HG03159 (cell line): ENCODE measurements around the gene C8A.

Experiments used
- ATAC-seq: cut with Tn5 transposase; IDR thresholded peaks from one replicate; pipeline ENCODE4 v1.9.1; 2021; ENCODE audit warnings: mild to moderate bottlenecking, moderate library complexity; ENCODE audit not compliant: unreplicated experiment

Gene C8A

DNA sequence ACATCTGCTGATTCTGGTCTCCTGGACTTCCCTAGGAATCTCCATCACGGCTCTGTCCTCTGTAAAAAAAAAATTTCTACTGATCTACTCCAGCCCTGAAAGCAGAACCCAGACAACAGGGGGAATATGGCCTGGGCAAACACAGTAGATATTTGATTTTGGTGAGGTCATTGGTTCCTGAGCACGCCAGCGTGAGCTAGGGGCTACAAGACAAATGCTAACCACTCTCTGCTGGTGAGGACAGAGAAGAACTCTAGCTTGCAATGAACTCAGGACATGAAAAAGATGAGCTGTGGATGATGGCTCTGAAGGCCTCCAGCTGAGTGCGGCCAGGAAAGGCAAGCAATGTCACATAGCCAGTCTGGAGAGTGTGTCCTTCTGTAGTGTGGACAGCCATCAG lies 18.2 kb upstream of the C8A start:
- no peak for ATAC-seq

DNA sequence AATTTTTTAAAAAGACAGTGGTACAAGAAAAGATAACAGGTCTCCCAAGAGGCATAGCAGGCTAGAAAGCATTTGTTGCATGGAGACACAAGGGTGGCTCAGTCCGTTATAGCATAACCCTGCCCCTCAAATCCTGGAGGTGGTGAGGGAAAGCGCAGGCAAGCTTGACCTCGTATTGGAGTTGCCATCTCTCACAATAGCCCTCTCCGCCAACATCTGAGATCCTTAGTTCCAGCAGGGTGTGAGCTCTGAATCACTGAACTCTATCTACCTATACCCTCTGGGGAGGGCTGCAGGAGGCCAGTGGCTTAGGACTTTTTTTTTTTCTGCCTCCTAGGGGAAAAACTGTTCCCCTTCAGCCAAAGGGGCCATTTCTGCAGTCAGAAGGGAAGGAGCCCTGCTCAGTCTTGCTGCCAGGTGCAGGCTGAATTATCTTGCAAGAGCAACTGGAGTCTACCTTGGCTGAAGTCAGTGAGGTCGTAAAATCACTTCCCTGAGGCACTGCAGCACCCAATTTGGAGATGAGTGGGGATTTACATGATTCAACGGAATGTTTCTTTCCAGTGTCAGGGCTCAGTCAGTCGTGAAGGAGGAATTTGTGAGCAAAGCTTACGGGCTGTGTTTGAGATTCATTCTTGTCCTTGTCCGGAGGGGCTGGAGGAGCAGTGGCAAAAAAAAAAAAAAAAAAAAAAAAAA lies 17.2 kb upstream of the C8A start:
- no peak for ATAC-seq

DNA sequence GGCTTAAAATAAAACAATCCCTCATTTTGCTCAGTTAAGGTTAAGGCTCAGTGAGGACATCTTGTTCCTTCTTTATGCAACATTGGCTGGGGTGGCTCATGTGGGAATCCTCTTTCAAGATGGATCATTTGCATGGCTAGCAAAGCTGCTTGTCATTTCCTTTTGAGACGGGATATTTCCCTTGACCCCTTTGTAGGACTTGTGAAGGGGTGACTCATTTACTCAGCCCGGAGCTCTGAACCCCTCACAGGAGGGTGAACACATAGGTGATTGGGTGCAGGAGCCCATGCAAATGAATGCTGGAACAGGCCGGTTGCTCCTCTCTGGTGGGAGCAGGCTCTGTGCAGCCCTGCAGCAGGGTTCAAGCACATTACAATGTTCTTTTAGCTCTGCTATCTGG lies 15.8 kb upstream of the C8A start:
- no peak for ATAC-seq

DNA sequence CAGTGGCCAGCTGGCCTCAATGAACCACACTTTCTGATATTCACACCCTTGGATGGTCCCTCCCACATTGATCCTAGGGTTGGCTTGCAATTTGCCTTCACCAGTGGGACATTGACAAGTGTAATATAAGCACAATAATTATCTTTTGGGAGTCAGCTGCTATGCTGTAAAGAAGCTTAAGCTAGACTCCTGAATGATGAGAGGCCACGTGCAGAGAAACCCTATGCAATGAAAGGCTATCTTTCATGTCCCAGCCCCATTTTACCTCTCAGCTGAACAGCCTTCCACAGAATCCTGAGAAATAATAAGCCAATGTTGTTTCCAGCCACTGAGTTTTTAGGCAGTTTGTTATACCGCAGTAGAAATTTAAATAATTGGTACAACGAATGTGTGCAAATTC lies 11.1 kb upstream of the C8A start:
- ATAC-seq: no peak

DNA sequence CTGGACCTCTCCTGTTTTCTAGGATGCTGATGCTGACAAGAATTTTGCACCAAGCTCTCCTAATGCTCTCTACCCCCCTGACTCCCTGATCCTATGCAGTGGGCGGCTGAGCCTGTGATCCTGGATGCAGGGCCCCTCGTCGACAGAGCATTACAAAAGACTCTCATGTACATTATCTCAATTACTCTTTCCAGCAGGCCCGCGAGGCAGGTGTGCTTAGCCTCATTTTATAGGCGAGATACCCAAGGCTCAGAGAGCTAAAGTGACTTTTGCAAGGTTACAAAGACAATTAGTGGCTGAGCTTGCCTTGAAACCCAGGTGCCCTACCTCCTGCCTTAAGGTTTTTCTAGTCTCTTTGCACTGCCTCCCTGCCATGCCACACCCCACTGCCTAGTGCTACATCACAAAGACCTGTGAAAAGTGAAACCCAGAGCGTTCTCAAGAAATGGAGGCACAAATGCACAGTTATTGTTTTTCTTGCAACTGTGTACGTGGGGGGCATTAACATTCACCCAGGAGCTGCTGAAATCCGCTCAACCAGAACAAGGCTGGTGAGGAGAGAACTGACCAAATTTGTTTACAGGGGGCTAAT lies 10.0 kb upstream of the C8A start:
- ATAC-seq: no peak

DNA sequence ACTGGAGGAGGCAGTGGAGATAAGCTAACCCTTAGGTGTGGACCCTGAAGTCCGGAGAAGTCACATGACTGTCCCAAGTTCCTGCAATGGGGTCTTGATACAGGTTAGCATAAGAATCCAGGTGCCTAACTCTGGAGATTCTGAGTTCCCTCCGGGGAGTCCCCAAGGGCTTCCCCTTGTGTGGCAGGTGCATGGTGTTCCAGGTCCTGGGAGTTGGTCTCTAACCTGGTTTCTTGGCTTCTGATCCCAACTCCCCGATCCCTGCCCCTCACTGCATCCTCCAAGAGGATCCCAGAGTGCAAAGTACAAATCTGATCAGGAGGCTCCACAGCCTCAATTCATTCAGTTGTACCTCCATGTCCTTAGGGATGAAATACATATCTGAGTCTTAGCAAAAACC lies 9.3 kb upstream of the C8A start:
- ATAC-seq: no peak

DNA sequence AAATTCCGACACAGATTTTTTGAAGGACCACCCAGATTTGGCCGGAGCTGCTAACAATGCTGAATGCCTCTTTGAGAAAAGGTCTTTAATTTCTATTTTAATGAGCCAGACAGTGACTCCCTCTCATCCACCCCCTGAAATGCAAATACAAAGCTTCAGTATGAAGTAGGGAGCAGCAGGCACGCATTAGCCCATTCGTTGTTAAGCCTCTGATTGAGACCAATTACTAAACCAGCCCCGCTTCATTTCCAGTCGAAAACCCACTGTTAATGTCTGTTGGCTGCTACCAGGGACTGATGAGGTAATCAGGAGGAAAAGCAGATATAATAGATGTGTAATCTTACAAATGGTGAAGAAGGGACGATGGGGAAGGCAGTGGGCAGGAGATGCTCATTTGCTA lies 4.8 kb upstream of the C8A start:
- no peak for ATAC-seq

DNA sequence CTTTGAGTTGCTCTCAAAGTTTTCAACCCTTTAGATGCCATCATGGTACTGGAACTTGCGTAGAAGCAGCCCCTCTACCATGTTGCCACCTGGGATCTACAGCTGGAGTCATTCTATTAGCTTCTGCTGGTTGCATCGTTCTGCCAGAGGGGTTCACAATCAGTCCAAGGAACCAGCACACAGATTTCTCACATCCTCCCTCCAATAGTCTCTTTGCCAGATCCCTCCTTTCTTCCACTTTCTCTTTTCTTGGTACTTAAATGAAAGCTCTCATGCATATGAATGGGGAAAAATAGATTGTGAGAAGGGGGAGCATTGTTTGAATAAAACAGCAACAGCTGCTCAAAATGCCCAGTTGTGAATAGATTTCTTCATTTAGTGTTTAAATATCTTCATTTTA lies 4.2 kb upstream of the C8A start:
- no peak for ATAC-seq

DNA sequence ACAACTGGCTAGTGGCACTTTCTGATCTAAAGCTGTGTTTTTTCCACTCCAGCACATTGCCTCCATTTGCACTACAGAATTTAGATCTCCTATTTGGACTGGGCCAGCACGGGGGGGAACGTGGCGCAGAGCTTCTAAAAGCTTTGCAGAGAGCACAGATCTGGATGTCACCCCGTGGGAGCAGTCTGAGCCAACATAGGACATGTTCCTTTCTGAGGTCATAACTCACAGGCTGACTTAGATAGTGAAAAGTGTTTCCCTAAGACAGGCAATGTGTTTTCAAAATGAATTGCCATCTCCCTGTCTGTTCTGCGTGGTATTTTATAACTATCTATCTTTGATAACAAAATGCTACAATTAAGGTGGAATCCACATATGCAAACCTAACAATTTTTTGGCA lies 3.7 kb upstream of the C8A start:
- no peak for ATAC-seq

DNA sequence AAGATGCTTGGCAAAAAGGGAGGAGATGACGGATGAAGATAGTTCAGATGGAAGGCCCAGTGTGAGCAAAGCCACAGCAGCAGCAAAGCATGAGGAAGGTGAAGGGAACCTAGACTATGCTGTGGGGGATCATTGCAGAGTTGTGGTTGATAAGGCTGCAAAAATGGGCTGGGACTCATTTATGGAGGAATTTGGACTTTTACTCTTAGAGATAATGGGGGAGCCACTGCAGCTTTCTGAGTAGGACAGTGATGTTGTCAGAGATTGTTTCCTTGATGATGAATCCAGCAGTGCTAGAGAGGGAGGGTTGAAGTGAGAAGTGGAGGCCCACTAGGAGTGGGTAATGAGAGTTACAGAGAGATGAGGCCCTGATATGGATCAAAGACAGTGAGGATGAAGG lies 2.1 kb upstream of the C8A start:
- ATAC-seq: no peak

DNA sequence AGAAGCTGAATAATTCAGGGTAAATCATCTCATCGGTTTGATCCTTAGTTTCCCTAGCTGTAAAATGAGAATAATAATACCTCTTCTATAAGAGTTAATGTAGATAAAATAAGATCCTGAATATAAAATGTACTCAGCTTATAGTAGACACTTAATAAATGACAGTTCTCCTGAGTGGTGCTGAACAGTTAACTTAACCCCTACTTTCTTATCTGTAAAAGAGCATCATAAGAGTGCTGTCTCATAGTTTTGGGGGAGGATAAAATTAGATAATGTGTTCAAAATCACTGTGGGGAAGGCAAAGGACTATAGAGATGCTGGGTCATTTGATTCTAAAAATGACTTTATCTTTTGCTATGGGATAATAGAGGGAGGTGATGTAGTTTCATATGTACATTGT lies 593 bp downstream of the C8A start:
- ATAC-seq: no peak

DNA sequence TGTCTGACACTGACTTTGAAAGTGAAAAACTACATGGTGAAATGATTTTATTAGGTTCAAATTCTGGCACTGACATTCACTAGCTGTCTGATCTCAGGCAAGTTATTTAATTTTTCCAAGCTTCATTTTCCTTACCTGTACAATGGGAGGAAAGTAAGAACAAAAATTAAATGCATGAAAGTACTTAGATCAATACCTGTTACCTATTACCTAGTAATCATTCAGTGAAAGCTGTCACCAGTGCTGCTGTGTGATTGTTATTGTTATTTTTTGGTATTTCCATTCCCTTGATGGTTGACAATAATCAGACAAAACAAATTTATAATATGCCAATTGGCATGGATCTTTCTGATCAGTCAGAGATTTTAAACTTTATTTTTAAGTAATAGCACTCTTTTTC lies 1.6 kb downstream of the C8A start:
- ATAC-seq: no peak

DNA sequence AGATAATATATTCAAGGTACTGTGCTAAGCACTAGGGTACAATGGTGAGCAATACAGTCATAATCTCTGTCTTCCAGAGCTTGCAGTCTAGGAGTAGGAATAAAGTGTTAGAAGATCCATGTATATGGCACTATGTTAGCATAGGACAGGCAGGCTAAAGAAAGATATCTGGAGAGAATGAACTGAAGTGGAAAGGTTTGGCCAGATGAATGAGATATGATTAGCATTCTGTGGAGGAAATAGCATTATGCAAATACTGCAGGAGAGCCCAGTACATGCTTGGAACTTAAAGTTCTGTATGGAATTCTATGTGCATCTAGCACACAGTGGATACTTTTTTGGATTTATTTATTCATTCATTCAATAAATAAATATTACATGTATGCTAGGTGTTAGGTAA lies 4.7 kb downstream of the C8A start:
- no peak for ATAC-seq

DNA sequence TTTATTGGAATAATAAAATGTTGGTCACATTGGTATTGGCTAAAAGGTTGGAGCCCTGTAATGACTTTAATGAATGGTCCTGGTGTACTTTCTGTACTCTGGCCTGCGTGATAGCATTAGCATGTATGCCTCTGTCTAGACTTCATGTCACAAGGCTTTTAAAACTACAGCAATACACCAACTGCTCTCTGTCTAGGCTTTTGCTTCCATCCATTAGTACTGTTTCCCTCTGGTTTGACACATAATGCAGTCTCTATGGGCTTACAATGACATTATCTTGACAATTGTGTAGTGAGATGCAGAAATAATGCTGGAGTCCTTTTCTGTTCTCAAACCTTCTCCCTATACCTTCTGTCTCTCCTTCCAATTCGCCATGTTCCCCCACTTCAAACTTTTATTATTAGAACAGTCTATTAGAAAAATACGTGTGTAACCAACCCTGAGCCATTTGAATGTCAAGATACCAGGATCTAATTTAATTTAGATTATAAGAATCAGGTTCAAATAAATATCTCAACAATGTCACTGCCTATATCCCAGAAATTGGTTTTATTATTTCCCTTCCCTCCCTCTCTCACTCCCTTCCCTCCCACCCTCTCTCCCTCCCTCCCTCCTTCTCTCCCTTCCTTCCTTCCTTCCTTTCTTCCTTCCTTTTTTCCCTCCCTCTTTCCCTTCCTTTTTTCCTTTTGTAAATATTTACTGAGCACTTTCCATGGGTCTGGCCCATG lies 8.8 kb downstream of the C8A start:
- ATAC-seq: no peak

DNA sequence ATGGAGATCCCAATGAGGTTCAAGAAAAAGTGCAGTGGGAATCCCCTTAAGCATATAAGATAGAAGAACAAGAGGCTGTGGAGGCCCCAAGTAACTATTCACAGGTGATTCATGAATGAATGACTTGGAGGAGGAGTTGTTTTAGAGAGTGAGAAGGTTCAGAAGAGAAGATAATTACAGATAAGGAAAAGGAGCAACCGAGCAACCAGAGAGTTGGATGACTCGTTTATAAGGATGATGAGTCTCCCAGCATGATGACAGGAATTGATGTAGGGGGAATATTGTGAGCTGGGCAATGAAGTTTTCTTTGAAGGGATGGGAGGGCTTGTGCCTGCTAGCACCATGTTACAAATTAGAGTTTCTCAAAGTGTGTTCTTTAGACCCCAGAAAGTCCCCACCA lies 9.8 kb downstream of the C8A start:
- ATAC-seq: no peak

DNA sequence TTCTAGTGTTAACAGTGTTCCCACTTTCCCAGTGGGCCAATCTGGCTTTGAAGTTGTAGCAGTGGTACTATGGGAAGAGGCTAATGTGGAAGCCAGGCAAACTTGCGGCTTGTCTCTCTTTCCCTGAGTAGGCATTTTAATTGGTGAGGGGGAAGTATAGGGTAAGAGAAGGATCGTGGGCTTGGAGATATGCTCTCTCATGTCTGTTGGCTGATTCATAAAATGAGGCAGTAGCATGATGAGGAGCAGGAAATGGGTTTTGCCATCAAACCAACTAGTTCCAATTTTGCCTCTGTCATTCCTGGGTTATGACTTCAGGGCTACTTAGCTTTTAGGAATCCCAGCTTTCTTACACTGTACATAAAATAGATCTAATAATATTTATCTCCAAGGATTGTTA lies 12.1 kb downstream of the C8A start:
- no peak for ATAC-seq

DNA sequence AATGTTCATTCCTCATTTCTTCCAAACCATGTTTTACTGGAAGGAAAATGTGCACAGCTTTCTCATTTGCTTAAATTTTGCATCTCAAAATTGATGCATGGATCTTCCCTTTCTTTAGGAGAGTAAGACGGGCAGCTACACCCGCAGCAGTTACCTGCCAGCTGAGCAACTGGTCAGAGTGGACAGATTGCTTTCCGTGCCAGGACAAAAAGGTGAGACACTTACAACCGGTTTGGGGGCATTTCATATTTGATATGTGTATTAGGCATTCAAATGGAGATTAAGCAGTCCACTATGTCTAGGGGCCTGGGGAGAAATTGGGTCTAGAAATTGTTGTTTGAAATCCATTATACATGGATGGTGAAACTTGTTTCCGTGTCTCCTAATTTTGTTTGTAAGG lies 12.9 kb downstream of the C8A start:
- ATAC-seq: no peak

DNA sequence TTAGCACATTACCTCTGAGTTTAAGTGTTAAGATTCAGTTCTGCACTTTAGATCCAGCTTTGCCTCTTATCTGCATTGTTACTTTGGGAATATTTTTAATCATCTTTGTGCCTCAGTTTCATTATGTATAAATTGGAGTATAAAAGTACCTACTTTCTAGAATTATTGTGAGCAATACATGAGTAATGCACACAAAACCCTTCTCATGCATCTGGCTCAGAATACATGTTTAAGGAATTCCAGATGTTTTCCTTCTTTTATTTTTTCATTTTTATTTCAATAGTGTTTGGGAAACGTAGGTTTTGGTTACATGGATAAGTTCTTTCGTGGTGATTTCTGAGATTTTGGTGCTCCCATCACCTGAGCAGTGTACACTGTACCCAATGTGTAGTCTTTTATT lies 14.2 kb downstream of the C8A start:
- no peak for ATAC-seq

DNA sequence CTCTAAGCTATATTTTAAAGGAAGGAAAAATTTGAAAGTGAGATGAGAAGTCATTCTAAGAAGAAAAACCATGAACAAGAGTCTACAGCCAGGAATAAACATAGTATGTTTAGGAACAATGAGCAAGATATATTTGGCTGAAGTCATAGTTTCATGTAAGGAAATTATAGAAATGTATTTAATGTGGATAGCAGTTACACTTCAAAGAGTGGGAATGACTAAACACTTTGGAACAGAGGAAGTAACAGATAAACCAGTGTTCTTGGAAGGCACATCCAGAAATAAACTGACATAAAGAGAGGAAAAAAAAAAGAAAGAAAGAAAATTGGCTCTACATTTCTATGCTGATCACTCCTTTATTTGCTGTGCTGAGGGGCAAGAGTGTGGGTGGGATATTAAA lies 18.0 kb downstream of the C8A start:
- ATAC-seq: no peak

DNA sequence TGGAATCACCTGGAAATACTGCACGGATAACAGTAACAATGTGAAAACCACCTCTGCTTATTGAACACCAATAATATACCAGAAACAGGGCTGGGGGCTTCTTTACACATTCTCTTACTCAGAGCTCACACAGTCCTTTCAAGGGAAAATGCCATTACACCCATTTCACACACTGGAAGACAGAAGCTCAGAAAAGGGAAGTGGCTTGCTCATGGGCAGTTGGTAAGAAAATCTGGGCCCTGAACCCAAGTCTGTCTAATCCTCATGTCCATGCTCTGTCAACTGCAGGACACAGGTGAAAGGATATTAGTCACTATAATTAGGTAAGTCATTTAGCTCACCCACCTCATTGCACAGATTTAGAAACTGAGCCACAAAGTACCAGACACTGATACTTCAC lies 18.6 kb downstream of the C8A start:
- no peak for ATAC-seq

DNA sequence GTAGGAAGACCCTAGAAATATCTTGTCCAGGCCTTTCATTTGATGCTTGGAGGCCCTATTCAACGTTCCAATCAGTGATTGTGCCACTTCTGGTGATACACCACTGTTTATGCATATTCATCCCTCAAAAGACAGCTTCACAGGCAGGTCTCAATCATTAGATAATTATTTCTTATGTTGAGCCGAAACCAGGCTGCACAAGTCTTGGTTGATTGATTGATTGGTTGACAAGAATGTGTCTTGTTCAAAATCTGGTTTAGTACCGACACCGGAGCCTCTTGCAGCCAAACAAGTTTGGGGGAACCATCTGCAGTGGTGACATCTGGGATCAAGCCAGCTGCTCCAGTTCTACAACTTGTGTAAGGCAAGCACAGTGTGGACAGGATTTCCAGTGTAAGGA lies 20.1 kb downstream of the C8A start:
- no peak for ATAC-seq

DNA sequence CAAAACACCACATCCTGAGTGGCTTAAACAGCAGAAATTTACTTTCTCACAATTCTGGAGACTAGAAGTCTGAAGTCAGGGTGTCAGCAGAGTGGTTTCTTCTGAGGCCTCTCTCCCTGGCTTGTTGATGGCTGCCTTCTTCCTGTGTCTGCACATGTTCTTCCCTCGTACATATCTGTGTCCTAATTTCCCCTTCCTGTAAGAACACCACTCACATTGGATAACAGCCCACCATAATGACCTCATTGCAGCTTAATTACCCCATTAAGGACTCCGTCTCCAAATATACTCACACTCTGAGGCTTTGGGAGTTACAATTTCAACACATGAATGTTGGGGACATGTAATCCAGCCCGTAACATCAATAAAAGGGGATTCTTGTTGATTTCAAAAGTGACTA lies 23.4 kb downstream of the C8A start:
- ATAC-seq: no peak

DNA sequence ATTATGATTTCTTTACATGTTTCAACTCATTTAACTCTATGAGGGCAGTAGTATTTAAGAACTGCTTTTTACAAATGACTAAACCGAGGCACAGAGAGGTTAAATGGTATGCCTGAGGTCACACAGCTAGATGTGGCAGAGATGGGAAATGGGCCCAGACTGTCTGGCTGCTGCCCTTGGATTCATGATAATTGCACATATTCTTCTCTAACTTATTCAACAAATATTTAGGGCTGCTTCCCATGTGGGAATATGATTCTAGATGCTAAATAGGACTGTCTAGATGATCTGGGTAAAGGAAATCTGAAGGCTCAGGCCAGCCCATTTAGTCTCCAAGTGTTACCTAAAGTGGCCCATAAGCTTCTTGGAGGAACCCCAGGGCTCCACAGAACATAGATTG lies 26.2 kb downstream of the C8A start:
- ATAC-seq: no peak
